HCT116 (cell line): ENCODE results near the gene RGS12.

Experiments
- CTCF ChIP-seq, 3 experiments: fragments of 200-600 bp in 1 of 3; sonication (generic) in 1 of 3; IDR thresholded peaks in 2 of 3; conservative IDR thresholded peaks in 1 of 3; 2 replicates each; pipeline ENCODE4 v1.5.1; 2012 to 2017; ENCODE audit warnings: low read depth in 2 of 3, low read length in 2 of 3, antibody characterized with exemption in 1 of 3, borderline replicate concordance in 1 of 3, control low read depth in 1 of 3, mild to moderate bottlenecking in 1 of 3, mixed read lengths in 1 of 3, mixed run types in 1 of 3, moderate library complexity in 1 of 3; ENCODE audit not compliant: insufficient read depth in 1 of 3
- EZH2 ChIP-seq: fragments of 200-600 bp; sonication (generic); IDR thresholded peaks from 2 replicates; pipeline ENCODE4 v1.6.1; 2017; ENCODE audit warnings: antibody characterized with exemption, mixed run types
- EZH2phosphoT487 ChIP-seq: fragments of 200-600 bp; IDR thresholded peaks from 2 replicates; pipeline ENCODE4 v1.6.1; 2018; ENCODE audit warnings: antibody characterized with exemption, borderline replicate concordance
- POLR2A ChIP-seq: IDR thresholded peaks from 2 replicates; pipeline ENCODE4 v1.7.0; 2011; ENCODE audit warnings: borderline replicate concordance; ENCODE audit not compliant: insufficient read depth, insufficient read length; ENCODE audit errors: extremely low read depth
- ZNF274 ChIP-seq: fragments of 200-500 bp; sonication (Bioruptor generic); IDR thresholded peaks from 2 replicates; pipeline ENCODE4 v1.6.1; 2014; ENCODE audit warnings: mild to moderate bottlenecking, low read depth, low read length, inconsistent platforms

GRCh38 chr4:3341760-3342159 is 48.9 kb downstream of the RGS12 start:
- TF ChIP-seq POLR2A: no peak
- no peak for TF ChIP-seq CTCF (IDR thresholded peaks at IDR 0.05 in 2 of 3, conservative IDR thresholded peaks at IDR 0.05 in 1 of 3; ENCODE audit: borderline replicate concordance in 1 of 3, insufficient read depth in 1 of 3, low read depth in 2 of 3, low read length in 2 of 3)
- no peak for TF ChIP-seq ZNF274
- TF ChIP-seq EZH2phosphoT487: no peak
- TF ChIP-seq EZH2: no peak
